Activated CD4-positive, alpha-beta T cell treated with anti-CD3 and anti-CD28 coated beads, Interleukin-2, Interleukin-4, amounts not matched to agents 100 ng/mL and 50 ng/mL, durations not matched to agents 16 hours and 8 hours (primary cell): ENCODE data around the gene KLK14.

Source experiments
- DNase-seq: peaks from one replicate; pipeline ENCODE4 v3.0.0-alpha.2; 2020; ENCODE audit warnings: low spot score

The KLK14 gene

DNA sequence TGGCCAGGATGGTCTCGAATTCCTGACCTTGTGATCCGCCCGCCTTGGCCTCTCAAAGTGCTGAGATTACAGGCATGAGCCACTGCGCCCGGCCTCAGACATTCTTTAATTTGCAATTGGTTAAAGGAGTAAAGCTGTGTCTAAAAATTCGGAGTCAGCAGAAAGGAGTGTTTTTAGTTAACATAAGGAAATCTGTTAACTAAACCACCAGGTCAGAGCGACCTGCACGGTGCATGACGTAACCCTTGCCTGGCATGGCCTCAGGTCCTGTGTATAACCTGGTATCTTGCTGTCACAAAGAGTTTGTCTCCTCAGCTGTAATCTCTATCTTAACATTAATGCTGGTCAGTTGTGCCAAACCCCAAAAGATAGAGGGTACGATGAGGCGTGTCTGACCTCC lies 38.4 kb downstream of the KLK14 start:
- DNase-seq = no peak

DNA sequence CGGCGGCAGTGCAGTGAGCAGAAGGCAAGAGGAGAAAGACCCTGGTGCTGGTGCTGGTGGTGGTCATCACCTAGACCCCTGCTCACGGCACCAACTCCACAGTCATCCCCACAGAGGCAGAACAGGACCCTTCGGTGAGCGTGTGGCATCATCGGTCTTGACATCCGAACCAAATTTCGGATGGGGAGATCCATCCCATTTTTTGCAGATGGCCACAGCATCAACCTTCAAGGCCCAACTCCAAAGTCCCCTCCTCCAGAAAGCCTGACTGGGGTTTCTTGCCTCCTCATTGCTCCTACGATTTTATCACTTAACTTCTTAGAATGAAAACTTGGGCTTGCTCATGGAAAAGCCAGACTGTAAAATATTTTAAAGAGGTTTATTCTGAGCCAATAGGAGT lies 39.2 kb downstream of the KLK14 start:
- DNase-seq = no peak

DNA sequence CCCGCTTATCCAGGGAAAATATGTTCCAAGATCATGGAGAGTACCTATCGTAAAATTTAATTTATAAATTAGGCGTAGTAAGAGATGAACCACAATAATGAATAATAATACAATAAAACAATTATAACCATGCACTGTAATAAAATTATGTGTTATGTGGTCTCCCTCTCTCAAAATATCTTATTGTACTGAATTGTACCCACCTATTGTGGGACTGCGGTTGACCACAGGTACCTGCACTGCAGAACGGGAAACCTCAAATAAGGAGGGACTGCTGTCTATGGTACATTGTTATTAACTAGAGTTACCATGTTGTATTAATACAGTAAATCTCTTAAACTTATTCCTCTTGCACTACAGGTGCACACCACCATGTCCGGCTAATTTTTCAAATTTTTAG lies 42.5 kb downstream of the KLK14 start:
- DNase-seq = no peak

DNA sequence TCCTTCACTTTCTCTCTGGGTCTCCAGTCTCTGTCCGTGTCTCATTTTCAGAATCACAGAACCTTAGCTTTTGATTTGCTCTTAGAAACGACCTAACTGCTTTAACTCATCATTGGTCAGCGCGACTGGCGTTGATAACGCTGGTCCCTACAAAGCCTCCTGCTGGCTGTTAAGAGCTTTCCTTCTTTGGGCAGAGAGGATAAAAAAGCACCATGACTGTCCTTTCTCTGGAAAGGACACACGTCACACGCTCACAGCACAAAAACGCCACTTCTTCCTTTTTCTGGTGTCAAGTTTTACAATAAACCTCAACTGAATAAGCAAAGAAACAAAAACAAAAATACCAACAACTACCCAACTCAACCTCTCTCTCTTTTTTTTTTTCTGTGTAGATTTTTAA lies 46.2 kb downstream of the KLK14 start:
- no peak for DNase-seq

DNA sequence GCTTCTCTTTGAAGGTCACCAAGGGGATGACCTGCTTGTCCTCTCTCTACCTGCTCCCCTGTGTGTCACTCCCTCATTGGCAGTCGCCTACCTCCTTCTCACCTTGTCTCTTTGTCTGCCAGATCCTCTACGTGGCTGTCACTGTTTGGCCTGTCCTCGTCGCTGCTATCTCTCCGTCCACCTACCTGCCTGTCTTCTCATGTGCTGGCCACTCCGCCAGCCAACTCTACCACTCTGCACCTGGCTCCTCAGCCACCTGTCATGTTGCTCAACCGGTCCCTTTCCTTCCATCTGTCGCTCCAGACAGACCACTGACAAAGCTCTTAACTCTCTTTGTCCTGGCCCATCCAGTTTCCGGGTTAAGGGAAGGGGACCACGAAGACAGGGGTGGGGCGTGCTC lies 48.0 kb downstream of the KLK14 start, which contains the start of gene KLK12:
KLK12 (minus strand) TSS at position 299 of the 400 bp plus-strand sequence. CDS start 381 bp downstream, outside the sequence.
- no peak for DNase-seq

DNA sequence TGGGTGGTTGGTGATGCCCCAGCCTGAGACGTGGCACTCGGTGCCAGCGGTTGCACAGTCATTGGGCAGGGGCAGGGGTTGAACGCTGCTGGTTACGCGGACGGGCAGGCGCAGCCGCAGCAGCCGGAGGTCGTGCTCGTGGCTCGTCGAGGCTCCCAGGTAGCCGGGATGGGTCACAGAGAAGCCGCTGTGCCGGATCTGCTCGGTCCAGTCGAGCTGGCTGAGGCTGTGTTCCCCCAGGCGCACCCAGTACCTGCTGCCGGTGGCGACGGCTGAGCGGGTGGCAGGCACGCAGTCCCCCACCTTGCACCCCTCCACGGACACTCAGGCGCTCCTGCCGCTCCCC lies 50.8 kb downstream of the KLK14 start:
- DNase-seq = no peak

DNA sequence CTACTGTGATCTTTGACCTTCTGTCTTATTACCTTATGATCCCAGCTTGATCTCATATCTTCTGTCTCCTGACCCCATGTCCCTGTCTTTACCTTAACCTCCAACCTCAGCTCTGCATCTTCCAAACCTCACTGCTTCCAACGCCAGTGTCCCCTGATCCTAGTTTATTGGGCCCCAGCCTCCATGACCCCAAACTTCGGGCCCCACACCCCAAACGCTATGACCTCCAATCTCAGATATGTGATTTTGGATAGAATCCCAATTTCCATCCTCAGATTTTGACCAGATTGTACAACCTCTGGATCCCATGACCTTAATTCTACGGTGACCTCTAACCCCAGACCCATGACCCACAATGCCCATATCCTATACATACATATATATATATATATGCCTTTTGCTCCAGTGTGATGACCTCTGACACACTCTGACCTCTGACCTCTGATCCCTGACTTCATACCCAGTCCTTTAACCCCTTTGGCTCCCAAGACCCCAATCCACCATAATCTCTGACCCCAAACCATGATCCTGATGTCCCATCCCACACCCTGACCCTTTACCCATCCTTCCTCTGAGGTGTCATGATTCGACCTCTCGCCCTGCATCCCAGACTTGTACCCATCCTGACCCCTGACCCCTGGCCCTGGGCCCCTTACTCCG lies 51.3 kb downstream of the KLK14 start:
- DNase-seq = no peak

DNA sequence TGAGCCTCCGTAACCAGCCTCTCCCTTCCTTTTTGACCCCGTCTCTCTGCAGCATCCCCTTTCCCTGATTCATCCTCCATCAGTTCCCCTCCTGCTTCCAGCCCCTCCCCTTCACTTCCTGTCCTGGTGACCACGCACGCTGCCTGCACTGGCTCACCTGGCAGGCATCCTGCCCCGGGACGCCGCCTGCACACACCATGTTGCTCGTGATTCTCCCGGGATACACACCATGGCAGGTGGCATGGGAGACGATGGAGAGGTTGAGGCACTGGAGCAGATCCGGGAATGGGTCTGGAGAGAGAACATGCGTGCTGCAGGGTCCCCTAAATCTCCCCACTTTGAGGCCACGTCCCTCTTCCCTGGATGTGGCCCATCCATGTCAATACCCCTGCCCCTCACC lies 52.1 kb downstream of the KLK14 start:
- no peak for DNase-seq

DNA sequence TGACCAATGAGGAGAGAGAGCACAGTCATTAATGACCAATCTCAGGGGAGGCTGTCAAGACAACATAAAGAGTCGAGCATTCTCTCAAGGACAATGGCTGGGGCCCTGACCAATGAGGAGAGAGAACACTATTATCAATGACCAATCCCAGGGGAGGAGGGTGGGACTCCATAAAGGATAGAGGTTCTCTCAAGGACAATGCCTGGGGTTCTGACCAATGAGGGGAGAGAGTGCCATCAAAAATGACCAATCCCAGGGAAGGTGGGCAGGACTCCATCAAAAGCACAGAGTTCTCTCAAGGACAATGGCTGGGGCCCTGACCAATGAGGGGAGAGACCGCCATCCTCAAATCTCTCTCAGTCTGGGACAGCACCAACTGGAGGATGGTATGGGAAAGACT lies 53.0 kb downstream of the KLK14 start:
- DNase-seq = no peak
